ENCODE results near the gene ZNF597.

ZNF597 gene

GRCh38 chr16:3484318-3485096 lies 41.2 kb upstream of the ZNF597 start:
- no peaks in the 10 kb centered on the region for H3K27me3 ChIP-seq (ENCODE audit: control insufficient read depth in 1 of 2, insufficient read depth in 2 of 2, low read length in 2 of 2)
- no peak overlapping the region for H3K9ac ChIP-seq (ENCODE audit: low read depth in 1 of 2, low read length in 2 of 2)
- H3K4me1 ChIP-seq (ENCODE audit: control insufficient read depth in 1 of 2, insufficient read depth in 2 of 2, low read length in 2 of 2) = no peaks in the 10 kb centered on the region
- peaks cover 56 to 74% of the 10 kb centered on the region in 2 donors for H3K36me3 ChIP-seq (ENCODE audit: control insufficient read depth in 1 of 2, insufficient read depth in 2 of 2, low read length in 2 of 2)
- H3K27ac ChIP-seq (ENCODE audit: low read depth, low read length) = no peak overlapping the region
- H3K9me3 ChIP-seq (ENCODE audit: control insufficient read depth in 1 of 2, low read length in 2 of 2) = no peaks in the 10 kb centered on the region
- H3K4me3 ChIP-seq (ENCODE audit: low read depth in 1 of 2, low read length in 2 of 2) = no peak overlapping the region

- Histone ChIP-seq H3K27me3 (ENCODE audit: control insufficient read depth in 1 of 2, insufficient read depth in 2 of 2, low read length in 2 of 2) (no peaks in the 10 kb centered on the region), H3K27ac (ENCODE audit: low read depth, low read length) (no peak overlapping the region), H3K9me3 (ENCODE audit: control insufficient read depth in 1 of 2, low read length in 2 of 2) (no peaks in the 10 kb centered on the region), H3K9ac (ENCODE audit: low read depth in 1 of 2, low read length in 2 of 2) (no peak overlapping the region), H3K4me1 (ENCODE audit: control insufficient read depth in 1 of 2, insufficient read depth in 2 of 2, low read length in 2 of 2) (no peaks in the 10 kb centered on the region), H3K36me3 (ENCODE audit: control insufficient read depth in 1 of 2, insufficient read depth in 2 of 2, low read length in 2 of 2) (peaks cover 61 to 83% of the 10 kb centered on the region in 2 donors), H3K4me3 (ENCODE audit: low read depth in 1 of 2, low read length in 2 of 2) (no peak overlapping the region)
Observed at GRCh38 chr16:3482659-3483241, 39.4 kb upstream of the ZNF597 start.

- no peak overlapping the region for H3K9ac ChIP-seq (ENCODE audit: low read depth in 1 of 2, low read length in 2 of 2)
- no peaks in the 10 kb centered on the region for H3K4me1 ChIP-seq (ENCODE audit: control insufficient read depth in 1 of 2, insufficient read depth in 2 of 2, low read length in 2 of 2)
- no peaks in the 10 kb centered on the region for H3K27me3 ChIP-seq (ENCODE audit: control insufficient read depth in 1 of 2, insufficient read depth in 2 of 2, low read length in 2 of 2)
- H3K27ac ChIP-seq (ENCODE audit: low read depth, low read length) = no peak overlapping the region
- peaks cover 64 to 82% of the 10 kb centered on the region in 2 donors for H3K36me3 ChIP-seq (ENCODE audit: control insufficient read depth in 1 of 2, insufficient read depth in 2 of 2, low read length in 2 of 2)
- no peak overlapping the region for H3K4me3 ChIP-seq (ENCODE audit: low read depth in 1 of 2, low read length in 2 of 2)
- H3K9me3 ChIP-seq (ENCODE audit: control insufficient read depth in 1 of 2, low read length in 2 of 2) = no peaks in the 10 kb centered on the region
Observed at GRCh38 chr16:3481696-3482658, 38.7 kb upstream of the ZNF597 start.

GRCh38 chr16:3480901-3481695 lies 37.8 kb upstream of the ZNF597 start:
- no peak overlapping the region for H3K4me3 ChIP-seq (ENCODE audit: low read depth in 1 of 2, low read length in 2 of 2)
- H3K4me1 ChIP-seq (ENCODE audit: control insufficient read depth in 1 of 2, insufficient read depth in 2 of 2, low read length in 2 of 2) = peaks cover 0 to 1% of the 10 kb centered on the region in 2 donors
- peaks cover 60 to 76% of the 10 kb centered on the region in 2 donors for H3K36me3 ChIP-seq (ENCODE audit: control insufficient read depth in 1 of 2, insufficient read depth in 2 of 2, low read length in 2 of 2)
- H3K9me3 ChIP-seq (ENCODE audit: control insufficient read depth in 1 of 2, low read length in 2 of 2) = no peaks in the 10 kb centered on the region
- no peak overlapping the region for H3K27ac ChIP-seq (ENCODE audit: low read depth, low read length)
- no peaks in the 10 kb centered on the region for H3K27me3 ChIP-seq (ENCODE audit: control insufficient read depth in 1 of 2, insufficient read depth in 2 of 2, low read length in 2 of 2)
- H3K9ac ChIP-seq (ENCODE audit: low read depth in 1 of 2, low read length in 2 of 2) = no peak overlapping the region

GRCh38 chr16:3479654-3480216 lies 36.4 kb upstream of the ZNF597 start:
- Histone ChIP-seq H3K4me1 (ENCODE audit: control insufficient read depth in 1 of 2, insufficient read depth in 2 of 2, low read length in 2 of 2) (peaks cover 0 to 8% of the 10 kb centered on the region in 2 donors), H3K9me3 (ENCODE audit: control insufficient read depth in 1 of 2, low read length in 2 of 2) (no peaks in the 10 kb centered on the region), H3K27ac (ENCODE audit: low read depth, low read length) (no peak overlapping the region), H3K9ac (ENCODE audit: low read depth in 1 of 2, low read length in 2 of 2) (no peak overlapping the region), H3K36me3 (ENCODE audit: control insufficient read depth in 1 of 2, insufficient read depth in 2 of 2, low read length in 2 of 2) (peaks cover 51 to 66% of the 10 kb centered on the region in 2 donors), H3K4me3 (ENCODE audit: low read depth in 1 of 2, low read length in 2 of 2) (no peak overlapping the region), H3K27me3 (ENCODE audit: control insufficient read depth in 1 of 2, insufficient read depth in 2 of 2, low read length in 2 of 2) (no peaks in the 10 kb centered on the region)

GRCh38 chr16:3478242-3478925 lies 35.1 kb upstream of the ZNF597 start:
- Histone ChIP-seq H3K4me1 (ENCODE audit: control insufficient read depth in 1 of 2, insufficient read depth in 2 of 2, low read length in 2 of 2) (peaks cover 7 to 12% of the 10 kb centered on the region in 2 donors), H3K9me3 (ENCODE audit: control insufficient read depth in 1 of 2, low read length in 2 of 2) (no peaks in the 10 kb centered on the region), H3K9ac (ENCODE audit: low read depth in 1 of 2, low read length in 2 of 2) (no peak overlapping the region), H3K4me3 (ENCODE audit: low read depth in 1 of 2, low read length in 2 of 2) (no peak overlapping the region), H3K27me3 (ENCODE audit: control insufficient read depth in 1 of 2, insufficient read depth in 2 of 2, low read length in 2 of 2) (no peaks in the 10 kb centered on the region), H3K27ac (ENCODE audit: low read depth, low read length) (no peak overlapping the region), H3K36me3 (ENCODE audit: control insufficient read depth in 1 of 2, insufficient read depth in 2 of 2, low read length in 2 of 2) (peaks cover 39 to 53% of the 10 kb centered on the region in 2 donors)

- H3K4me1 ChIP-seq (ENCODE audit: control insufficient read depth in 1 of 2, insufficient read depth in 2 of 2, low read length in 2 of 2) = peaks cover 7 to 12% of the 10 kb centered on the region in 2 donors
- no peak overlapping the region for H3K9ac ChIP-seq (ENCODE audit: low read depth in 1 of 2, low read length in 2 of 2)
- no peaks in the 10 kb centered on the region for H3K27me3 ChIP-seq (ENCODE audit: control insufficient read depth in 1 of 2, insufficient read depth in 2 of 2, low read length in 2 of 2)
- no peak overlapping the region for H3K27ac ChIP-seq (ENCODE audit: low read depth, low read length)
- no peaks in the 10 kb centered on the region for H3K9me3 ChIP-seq (ENCODE audit: control insufficient read depth in 1 of 2, low read length in 2 of 2)
- H3K4me3 ChIP-seq (ENCODE audit: low read depth in 1 of 2, low read length in 2 of 2) = no peak overlapping the region
- H3K36me3 ChIP-seq (ENCODE audit: control insufficient read depth in 1 of 2, insufficient read depth in 2 of 2, low read length in 2 of 2) = peaks cover 21 to 43% of the 10 kb centered on the region in 2 donors
Observed at GRCh38 chr16:3476409-3476808, 33.1 kb upstream of the ZNF597 start.

GRCh38 chr16:3475604-3476375 lies 32.5 kb upstream of the ZNF597 start:
- Histone ChIP-seq H3K27ac (ENCODE audit: low read depth, low read length) (no peak overlapping the region), H3K4me1 (ENCODE audit: control insufficient read depth in 1 of 2, insufficient read depth in 2 of 2, low read length in 2 of 2) (peaks cover 7 to 12% of the 10 kb centered on the region in 2 donors), H3K9ac (ENCODE audit: low read depth in 1 of 2, low read length in 2 of 2) (no peak overlapping the region), H3K36me3 (ENCODE audit: control insufficient read depth in 1 of 2, insufficient read depth in 2 of 2, low read length in 2 of 2) (peaks cover 14 to 40% of the 10 kb centered on the region in 2 donors), H3K9me3 (ENCODE audit: control insufficient read depth in 1 of 2, low read length in 2 of 2) (no peaks in the 10 kb centered on the region), H3K4me3 (ENCODE audit: low read depth in 1 of 2, low read length in 2 of 2) (no peak overlapping the region), H3K27me3 (ENCODE audit: control insufficient read depth in 1 of 2, insufficient read depth in 2 of 2, low read length in 2 of 2) (no peaks in the 10 kb centered on the region)

All from duodenal mucosa (tissue), 2 donors.